Measurements from ENCODE around the gene PKD2.

The PKD2 gene

GRCh38 chr4:87978681-87979080 lies 28.8 kb upstream of the PKD2 start:
- no peak overlapping the region for H3K4me3 ChIP-seq (ENCODE audit: low read depth, low read length)
- DNase-seq (ENCODE audit: low read depth): no peak
- TF ChIP-seq CTCF (IDR thresholded peaks at IDR 0.05; ENCODE audit: low read depth, low read length, missing control alignments): no peak

GRCh38 chr4:87979810-87980209 lies 27.6 kb upstream of the PKD2 start:
- no peak overlapping the region for H3K4me3 ChIP-seq (ENCODE audit: low read depth, low read length)
- TF ChIP-seq CTCF (IDR thresholded peaks at IDR 0.05; ENCODE audit: low read depth, low read length, missing control alignments): no peak
- DNase-seq (ENCODE audit: low read depth): no peak

GRCh38 chr4:87981486-87981885 lies 25.9 kb upstream of the PKD2 start:
- no peak overlapping the region for H3K4me3 ChIP-seq (ENCODE audit: low read depth, low read length)
- no peak for TF ChIP-seq CTCF (IDR thresholded peaks at IDR 0.05; ENCODE audit: low read depth, low read length, missing control alignments)
- no peak for DNase-seq (ENCODE audit: low read depth)

- no peak for TF ChIP-seq CTCF (IDR thresholded peaks at IDR 0.05; ENCODE audit: low read depth, low read length, missing control alignments)
- no peak for DNase-seq (ENCODE audit: low read depth)
- no peak overlapping the region for H3K4me3 ChIP-seq (ENCODE audit: low read depth, low read length)
Measured at GRCh38 chr4:87982036-87982435, 25.4 kb upstream of the PKD2 start.

- H3K4me3 ChIP-seq (ENCODE audit: low read depth, low read length): no peak overlapping the region
- no peak for DNase-seq (ENCODE audit: low read depth)
- no peak for TF ChIP-seq CTCF (IDR thresholded peaks at IDR 0.05; ENCODE audit: low read depth, low read length, missing control alignments)
Measured at GRCh38 chr4:87982446-87983010, 24.9 kb upstream of the PKD2 start.

- no peak for TF ChIP-seq CTCF (IDR thresholded peaks at IDR 0.05; ENCODE audit: low read depth, low read length, missing control alignments)
- no peak overlapping the region for H3K4me3 ChIP-seq (ENCODE audit: low read depth, low read length)
- DNase-seq (ENCODE audit: low read depth): no peak
Measured at GRCh38 chr4:87983996-87984395, 23.4 kb upstream of the PKD2 start.

- no peak overlapping the region for H3K4me3 ChIP-seq (ENCODE audit: low read depth, low read length)
- TF ChIP-seq CTCF (IDR thresholded peaks at IDR 0.05; ENCODE audit: low read depth, low read length, missing control alignments): peak; percentile 66
- DNase-seq (ENCODE audit: low read depth): no peak
Measured at GRCh38 chr4:87985097-87985886, 22.1 kb upstream of the PKD2 start.
